Ascending aorta (tissue), 2 donors: ENCODE measurements around the gene OR52E6. TPM values are rescaled to one million over a fixed set of nuclear protein-coding genes. Genes with fewer than 3 reads are reported as not detected.

Experiments used
- DNase-seq, 2 donors: peaks; one replicate each; pipeline ENCODE4 v3.0.0-alpha.2; 2019; ENCODE audit warnings: low spot score in 2 of 2
- H3K27ac ChIP-seq, 2 donors: fragments of 200-600 bp; sonication (generic); one replicate each; pipeline ENCODE4 v1.5.1; 2016 to 2017; ENCODE audit warnings: mild to moderate bottlenecking in 1 of 2
- H3K27me3 ChIP-seq: fragments of 200-600 bp; sonication (generic); one replicate; pipeline ENCODE4 v1.5.1; 2017
- H3K36me3 ChIP-seq, 2 donors: fragments of 200-600 bp; sonication (generic); one replicate each; pipeline ENCODE4 v1.5.1; 2016
- H3K4me1 ChIP-seq, 2 donors: fragments of 200-600 bp; sonication (generic); one replicate each; pipeline ENCODE4 v1.5.1; 2016 to 2017; ENCODE audit warnings: mild to moderate bottlenecking in 1 of 2
- H3K4me3 ChIP-seq, 2 donors: fragments of 200-600 bp; sonication (generic); one replicate each; pipeline ENCODE4 v1.5.1; 2016 to 2017; ENCODE audit warnings: mild to moderate bottlenecking in 1 of 2
- H3K9me3 ChIP-seq, 2 donors: fragments of 200-600 bp; sonication (generic); one replicate each; pipeline ENCODE4 v1.5.1; 2016
- intact Hi-C: fragments of 100-400 bp; cut with DNase I; formaldehyde crosslinking; loops from one replicate; pipeline ENCODE4 v1.15.1; 2023
- total RNA-seq: library from RNA; depleted of rRNA; stranded (reverse); fragments of >200 nt; gene quantifications from one replicate; pipeline ENCODE4 v1.1.0, GENCODE V29; 2016
- TF ChIP-seq, protein P1 (sequence below), 3 experiments: fragments of 200-600 bp in 2 of 3; fragments of 450-650 bp in 1 of 3; sonication (generic) in 2 of 3; IDR thresholded peaks; one replicate each; pipeline ENCODE4 v1.5.1; 2016 to 2019; ENCODE audit warnings: antibody characterized with exemption in 3 of 3, mild to moderate bottlenecking in 1 of 3, moderate library complexity in 1 of 3

OR52E6 gene
- total RNA-seq, 1 donor from 2014 or later: not detected

- intact Hi-C loops: no loop called here
Observed at GRCh38 chr11:5796541-5796940, 45.2 kb downstream of the OR52E6 start.

DNA sequence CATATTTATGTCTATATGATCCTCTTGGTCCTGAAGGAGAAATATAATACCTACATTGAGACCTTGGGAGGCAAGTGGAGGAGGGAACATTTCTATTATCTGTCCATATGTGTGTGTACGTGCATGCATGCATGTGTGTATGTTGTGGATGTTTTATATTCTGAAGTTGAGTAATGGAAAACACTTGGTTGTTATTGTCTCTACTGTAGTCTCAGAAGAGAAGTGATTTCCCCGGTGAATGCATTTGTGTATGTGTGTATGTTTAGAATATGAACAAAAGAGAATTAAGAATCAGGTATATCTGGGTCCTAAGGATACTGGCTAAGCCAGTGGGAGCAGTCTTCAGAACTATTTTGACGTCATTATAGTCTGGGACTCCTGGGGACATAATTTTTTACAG, 50.5 kb downstream of the OR52E6 start, which contains the start of gene OR52N1:
Gene OR52N1, minus strand, starts transcription at position 101 of the 400 bp plus-strand sequence. CDS start 2,449 bp downstream, outside the sequence.
- DNase-seq: no peak
- TF ChIP-seq, protein P1, sequence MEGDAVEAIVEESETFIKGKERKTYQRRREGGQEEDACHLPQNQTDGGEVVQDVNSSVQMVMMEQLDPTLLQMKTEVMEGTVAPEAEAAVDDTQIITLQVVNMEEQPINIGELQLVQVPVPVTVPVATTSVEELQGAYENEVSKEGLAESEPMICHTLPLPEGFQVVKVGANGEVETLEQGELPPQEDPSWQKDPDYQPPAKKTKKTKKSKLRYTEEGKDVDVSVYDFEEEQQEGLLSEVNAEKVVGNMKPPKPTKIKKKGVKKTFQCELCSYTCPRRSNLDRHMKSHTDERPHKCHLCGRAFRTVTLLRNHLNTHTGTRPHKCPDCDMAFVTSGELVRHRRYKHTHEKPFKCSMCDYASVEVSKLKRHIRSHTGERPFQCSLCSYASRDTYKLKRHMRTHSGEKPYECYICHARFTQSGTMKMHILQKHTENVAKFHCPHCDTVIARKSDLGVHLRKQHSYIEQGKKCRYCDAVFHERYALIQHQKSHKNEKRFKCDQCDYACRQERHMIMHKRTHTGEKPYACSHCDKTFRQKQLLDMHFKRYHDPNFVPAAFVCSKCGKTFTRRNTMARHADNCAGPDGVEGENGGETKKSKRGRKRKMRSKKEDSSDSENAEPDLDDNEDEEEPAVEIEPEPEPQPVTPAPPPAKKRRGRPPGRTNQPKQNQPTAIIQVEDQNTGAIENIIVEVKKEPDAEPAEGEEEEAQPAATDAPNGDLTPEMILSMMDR (IDR thresholded peaks at IDR 0.05): no peak
- Histone ChIP-seq H3K4me3 (no peak within 1 kb of the TSS), H3K4me1 (no peaks in the 10 kb centered on the region), H3K36me3 (no peaks in the 10 kb centered on the region), H3K9me3 (no peaks in the 10 kb centered on the region), H3K27ac (no peak within 1 kb of the TSS), H3K27me3 (no peaks in the 10 kb centered on the region)
- intact Hi-C loops: no loop called here

More at GRCh38 chr11:5796541-5796940, 45.2 kb downstream of the OR52E6 start:
- no peaks in the 10 kb centered on the region for H3K9me3 ChIP-seq
- no peak overlapping the region for H3K27ac ChIP-seq
- TF ChIP-seq, protein P1 (IDR thresholded peaks at IDR 0.05): no peak
- H3K27me3 ChIP-seq: no peaks in the 10 kb centered on the region
- no peaks in the 10 kb centered on the region for H3K4me1 ChIP-seq
- no peak for DNase-seq
- H3K36me3 ChIP-seq: no peaks in the 10 kb centered on the region
- no peak overlapping the region for H3K4me3 ChIP-seq

Other genes with a start within 250 kb of the OR52E6 start
- gene TRIM6, start 245.3 kb downstream of the OR52E6 start, total RNA-seq: 0.64 TPM
- gene TRIM34, start 216.9 kb downstream of the OR52E6 start, total RNA-seq: not detected
- gene TRIM5, start 156.8 kb downstream of the OR52E6 start, total RNA-seq: 45.1 TPM
- 32.5 TPM for gene TRIM22, start 152.1 kb downstream of the OR52E6 start, total RNA-seq
- not detected for gene OR56B1, start 105.4 kb downstream of the OR52E6 start, total RNA-seq
- not detected for gene OR52N4, start 87.7 kb downstream of the OR52E6 start, total RNA-seq
- gene OR52N5, start 58.5 kb downstream of the OR52E6 start, total RNA-seq: not detected
- gene OR52N1, start 50.6 kb downstream of the OR52E6 start, total RNA-seq: not detected
- gene OR52N2, start 33.0 kb downstream of the OR52E6 start, total RNA-seq: not detected
- not detected for gene OR52E8, start 15.8 kb upstream of the OR52E6 start, total RNA-seq
- not detected for gene OR52E4, start 38.7 kb upstream of the OR52E6 start, total RNA-seq
- not detected for gene OR52E5, start 51.3 kb upstream of the OR52E6 start, total RNA-seq
- gene OR56A3, start 100.4 kb upstream of the OR52E6 start, total RNA-seq: not detected
- gene OR56A5, start 126.6 kb upstream of the OR52E6 start, total RNA-seq: not detected
- gene OR52L1, start 145.1 kb upstream of the OR52E6 start, total RNA-seq: not detected
- not detected for gene OR56A4, start 165.0 kb upstream of the OR52E6 start, total RNA-seq
- gene OR56A1, start 188.9 kb upstream of the OR52E6 start, total RNA-seq: not detected